OCI-LY7 (cell line): ENCODE data around the gene UPK3A. TPM values are rescaled to one million over a fixed set of nuclear protein-coding genes. Genes with fewer than 3 reads are reported as not detected.
A peak's percentile ranks its signal among the peaks of the same experiment; 100 is the strongest.

Experiments
- BruUV-seq: library from RNA; stranded (reverse); fragments of 400-500 nt; replicated peaks from 2 replicates; lab custom pipeline; 2021; lab: Mats Ljungman, UMichigan
- CTCF ChIA-PET: fragments of 300-600 bp; sonication (Branson Sonifier 250); formaldehyde crosslinking; loops from one replicate; lab custom pipeline; 2022; ENCODE audit warnings: antibody characterized with exemption; ENCODE audit not compliant: unreplicated experiment; lab: Charles Lee
- POLR2A ChIA-PET: fragments of 300-600 bp; sonication (Branson Sonifier 250); formaldehyde crosslinking; loops from one replicate; lab custom pipeline; 2022; ENCODE audit warnings: antibody characterized with exemption; lab: Charles Lee
- DNase-seq: peaks from one replicate; pipeline ENCODE4 v3.0.0-alpha.2; 2015; ENCODE audit warnings: low spot score
- H2AFZ ChIP-seq: fragments of 200-600 bp; sonication (generic), shearing (Covaris generic); 2 replicates; pipeline ENCODE4 v1.6.1; 2014; ENCODE audit warnings: mild to moderate bottlenecking, antibody characterized with exemption, low read length, moderate library complexity
- H3K27ac ChIP-seq: fragments of 200-600 bp; sonication (generic); 2 replicates; pipeline ENCODE4 v1.5.1; 2014; ENCODE audit warnings: mixed run types, low read depth, mild to moderate bottlenecking, moderate library complexity, low read length, inconsistent platforms; ENCODE audit not compliant: poor library complexity, severe bottlenecking
- H3K36me3 ChIP-seq: fragments of 200-600 bp; sonication (generic); 2 replicates; pipeline ENCODE4 v1.6.1; 2014; ENCODE audit warnings: mild to moderate bottlenecking, antibody characterized with exemption, low read length, moderate library complexity, mixed read lengths; ENCODE audit not compliant: insufficient read depth
- H3K4me1 ChIP-seq: fragments of 200-600 bp; sonication (generic); 2 replicates; pipeline ENCODE4 v1.5.1; 2014; ENCODE audit warnings: mild to moderate bottlenecking, low read length; ENCODE audit not compliant: insufficient read depth, poor library complexity, severe bottlenecking
- H3K4me2 ChIP-seq: fragments of 200-600 bp; sonication (generic); 2 replicates; pipeline ENCODE4 v1.6.1; 2014; ENCODE audit warnings: mild to moderate bottlenecking, low read length
- H3K4me3 ChIP-seq: fragments of 200-600 bp; sonication (generic); 2 replicates; pipeline ENCODE4 v1.5.1; 2014; ENCODE audit warnings: mild to moderate bottlenecking, low read depth, low read length; ENCODE audit not compliant: poor library complexity, severe bottlenecking
- H3K79me2 ChIP-seq: fragments of 200-600 bp; sonication (generic); 2 replicates; pipeline ENCODE4 v1.6.1; 2016; ENCODE audit warnings: low read depth, mild to moderate bottlenecking, low read length, moderate library complexity, mixed read lengths; ENCODE audit not compliant: insufficient read depth
- H3K9me2 ChIP-seq: fragments of 200-600 bp; sonication (generic); 2 replicates; pipeline ENCODE4 v1.6.1; 2016; ENCODE audit warnings: mild to moderate bottlenecking, low read length, mixed read lengths; ENCODE audit not compliant: insufficient read depth
- H3K9me3 ChIP-seq: fragments of 200-600 bp; sonication (generic); 2 replicates; pipeline ENCODE4 v1.6.1; 2014; ENCODE audit warnings: mild to moderate bottlenecking, mixed run types, low read length, mixed read lengths
- H4K20me1 ChIP-seq: fragments of 200-600 bp; sonication (generic); 2 replicates; pipeline ENCODE4 v1.6.1; 2014; ENCODE audit warnings: mild to moderate bottlenecking, antibody characterized with exemption, low read length, moderate library complexity, mixed read lengths; ENCODE audit not compliant: insufficient read depth
- CTCF ChIP-seq: fragments of 200-600 bp; sonication (generic); conservative IDR thresholded peaks from 2 replicates; pipeline ENCODE4 v1.5.1; 2014; ENCODE audit warnings: mild to moderate bottlenecking, antibody characterized with exemption, low read length, moderate library complexity, mixed read lengths
- EZH2phosphoT487 ChIP-seq: fragments of 200-600 bp; sonication (generic); IDR thresholded peaks from 2 replicates; pipeline ENCODE4 v1.6.1; 2018; ENCODE audit warnings: low read depth, borderline replicate concordance, mild to moderate bottlenecking, mixed run types, antibody characterized with exemption, low read length, moderate library complexity, mixed read lengths
- intact Hi-C: fragments of 100-400 bp; cut with micrococcal nuclease; formaldehyde crosslinking; loops from one replicate; pipeline ENCODE4 v1.10.0; 2022; ENCODE audit not compliant: unreplicated experiment
- total RNA-seq, 2 experiments: library from RNA; depleted of rRNA in 1 of 2; stranded (reverse); fragments of >200 nt in 1 of 2; shearing (Covaris generic) in 1 of 2; gene quantifications; 2 replicates each; pipeline ENCODE4 v1.2.3, GENCODE V29; 2014 to 2022

Gene UPK3A
- total RNA-seq, 2 experiments from 2014 or later, result not detected

- Histone ChIP-seq H3K27ac (no peak overlapping the region), H3K4me1 (peaks cover 22% of the 10 kb centered on the region), H3K4me2 (peak overlapping the region; percentile 97), H4K20me1 (peaks cover 12% of the 10 kb centered on the region; the same call in 1 of the 2 replicates), H2AFZ (no peak overlapping the region), H3K9me3 (no peaks in the 10 kb centered on the region), H3K9me2 (no peaks in the 10 kb centered on the region), H3K36me3 (0 out of 2 replicates have a peak, but pooled peaks cover 5% of the 10 kb centered on the region), H3K79me2 (peaks cover 18% of the 10 kb centered on the region; the same call in 1 of the 2 replicates), H3K4me3 (peak overlapping the region; percentile 99)
- no TSS peak for BruUV-seq
- no peak for DNase-seq
- POLR2A ChIA-PET, result interaction anchor here (0.7 kb wide), 1 partner anchor 23 kb away, joined by 3 read pairs; no protein-coding TSS in a partner anchor
- CTCF ChIA-PET, result no interaction called here
- TF ChIP-seq EZH2phosphoT487 (no peak), CTCF (no peak)
- intact Hi-C loops, result no loop called here
Measured at GRCh38 chr22:45310977-45311531, 26.3 kb downstream of the UPK3A start.

- peaks cover 22% of the 10 kb centered on the region for H3K4me1 ChIP-seq
- POLR2A ChIA-PET, result interaction anchor here (0.6 kb wide), 1 partner anchor 88 kb away, joined by 3 read pairs; no protein-coding TSS in a partner anchor
Measured at GRCh38 chr22:45312415-45312814, 27.7 kb downstream of the UPK3A start.

More at GRCh38 chr22:45312415-45312814, 27.7 kb downstream of the UPK3A start:
- no peak for DNase-seq
- no peak overlapping the region for H3K27ac ChIP-seq
- no peak overlapping the region for H3K4me3 ChIP-seq
- H3K4me2 ChIP-seq, result no peak overlapping the region
- H3K9me2 ChIP-seq, result no peaks in the 10 kb centered on the region
- peaks cover 12% of the 10 kb centered on the region; the same call in 1 of the 2 replicates for H4K20me1 ChIP-seq
- intact Hi-C loops, result no loop called here
- H3K79me2 ChIP-seq, result peaks cover 18% of the 10 kb centered on the region; the same call in 1 of the 2 replicates
- H2AFZ ChIP-seq, result no peak overlapping the region
- 0 out of 2 replicates have a peak, but pooled peaks cover 5% of the 10 kb centered on the region for H3K36me3 ChIP-seq
- BruUV-seq, result no TSS peak
- TF ChIP-seq CTCF (no peak), EZH2phosphoT487 (no peak)
- no peaks in the 10 kb centered on the region for H3K9me3 ChIP-seq
- CTCF ChIA-PET, result no interaction called here
